AG04449 (cell line): ENCODE data around the gene SORL1.

Experiments
- CTCF ChIA-PET: fragments of 350-600 bp; formaldehyde crosslinking; extraction: SDS; loops from one replicate; lab custom pipeline; 2021; ENCODE audit warnings: antibody characterized with exemption; lab: Yijun Ruan, JAX
- POLR2A ChIA-PET: fragments of 400-600, 350-600 bp; formaldehyde crosslinking; extraction: SDS; loops from one replicate; lab custom pipeline; 2020; ENCODE audit warnings: antibody characterized with exemption, inconsistent platforms; lab: Yijun Ruan, JAX
- DNase-seq: peaks from one replicate; pipeline ENCODE4 v3.0.0-alpha.2; 2010; ENCODE audit warnings: low read depth, low spot score
- H3K4me3 ChIP-seq: 2 replicates; pipeline ENCODE4 v1.5.1; 2011; ENCODE audit warnings: low read depth, mild to moderate bottlenecking, control low read depth, low read length
- CTCF ChIP-seq: IDR thresholded peaks from one replicate; pipeline ENCODE4 v1.5.1; 2011; ENCODE audit warnings: mild to moderate bottlenecking, moderate library complexity, low read length, control low read depth, inconsistent platforms; ENCODE audit not compliant: insufficient read depth; ENCODE audit errors: missing control alignments

SORL1 gene

GRCh38 chr11:121510438-121510837 lies 58.3 kb downstream of the SORL1 start:
- ChIA-PET CTCF (no interaction called here), POLR2A (no interaction called here)
- H3K4me3 ChIP-seq = no peak overlapping the region
- TF ChIP-seq CTCF = no peak
- DNase-seq = no peak

- no peak for TF ChIP-seq CTCF
- no peak for DNase-seq
- ChIA-PET POLR2A (no interaction called here), CTCF (no interaction called here)
- no peak overlapping the region for H3K4me3 ChIP-seq
Measured at GRCh38 chr11:121512468-121513465, 60.7 kb downstream of the SORL1 start.

- DNase-seq = no peak
- POLR2A ChIA-PET = no interaction called here
Measured at GRCh38 chr11:121513807-121514206, 61.7 kb downstream of the SORL1 start.

GRCh38 chr11:121514432-121515334 lies 62.6 kb downstream of the SORL1 start:
- DNase-seq = no peak
- POLR2A ChIA-PET = no interaction called here
- no peak for TF ChIP-seq CTCF
- H3K4me3 ChIP-seq = no peak overlapping the region
- CTCF ChIA-PET = no interaction called here

More at GRCh38 chr11:121513807-121514206, 61.7 kb downstream of the SORL1 start:
- CTCF ChIA-PET = no interaction called here
- H3K4me3 ChIP-seq = no peak overlapping the region
- no peak for TF ChIP-seq CTCF

GRCh38 chr11:121515335-121515671 lies 63.2 kb downstream of the SORL1 start:
- no peak for DNase-seq
- POLR2A ChIA-PET = no interaction called here
- H3K4me3 ChIP-seq = no peak overlapping the region
- TF ChIP-seq CTCF = no peak
- CTCF ChIA-PET = no interaction called here

GRCh38 chr11:121517996-121518395 lies 65.9 kb downstream of the SORL1 start:
- TF ChIP-seq CTCF = no peak
- no peak overlapping the region for H3K4me3 ChIP-seq
- ChIA-PET CTCF (interaction anchor here (0.8 kb wide), 1 partner anchor 67 kb away, joined by 3 read pairs; no protein-coding TSS in a partner anchor), POLR2A (no interaction called here)
- DNase-seq = no peak
